GM18951 (cell line): ENCODE measurements around the gene CSRNP3.
"Not testable (repeated sequence)": the region's sequence is repeated elsewhere in the genome, so short reads cannot be mapped to it uniquely, and the experiment has no call there.

Source experiments
- POLR2A ChIP-seq: IDR thresholded peaks from 4 replicates; pipeline ENCODE4 v1.6.1; 2011; ENCODE audit warnings: mild to moderate bottlenecking; ENCODE audit not compliant: insufficient read length, insufficient read depth; ENCODE audit errors: extremely low read depth
- in situ Hi-C: fragments of 300-500 bp; cut with MboI; formaldehyde crosslinking; loops from one replicate; pipeline ENCODE4 v1.12.0; 2022; ENCODE audit warnings: low sequenced_read_pairs, mixed read lengths, inconsistent platforms; ENCODE audit not compliant: unreplicated experiment

Gene CSRNP3

DNA sequence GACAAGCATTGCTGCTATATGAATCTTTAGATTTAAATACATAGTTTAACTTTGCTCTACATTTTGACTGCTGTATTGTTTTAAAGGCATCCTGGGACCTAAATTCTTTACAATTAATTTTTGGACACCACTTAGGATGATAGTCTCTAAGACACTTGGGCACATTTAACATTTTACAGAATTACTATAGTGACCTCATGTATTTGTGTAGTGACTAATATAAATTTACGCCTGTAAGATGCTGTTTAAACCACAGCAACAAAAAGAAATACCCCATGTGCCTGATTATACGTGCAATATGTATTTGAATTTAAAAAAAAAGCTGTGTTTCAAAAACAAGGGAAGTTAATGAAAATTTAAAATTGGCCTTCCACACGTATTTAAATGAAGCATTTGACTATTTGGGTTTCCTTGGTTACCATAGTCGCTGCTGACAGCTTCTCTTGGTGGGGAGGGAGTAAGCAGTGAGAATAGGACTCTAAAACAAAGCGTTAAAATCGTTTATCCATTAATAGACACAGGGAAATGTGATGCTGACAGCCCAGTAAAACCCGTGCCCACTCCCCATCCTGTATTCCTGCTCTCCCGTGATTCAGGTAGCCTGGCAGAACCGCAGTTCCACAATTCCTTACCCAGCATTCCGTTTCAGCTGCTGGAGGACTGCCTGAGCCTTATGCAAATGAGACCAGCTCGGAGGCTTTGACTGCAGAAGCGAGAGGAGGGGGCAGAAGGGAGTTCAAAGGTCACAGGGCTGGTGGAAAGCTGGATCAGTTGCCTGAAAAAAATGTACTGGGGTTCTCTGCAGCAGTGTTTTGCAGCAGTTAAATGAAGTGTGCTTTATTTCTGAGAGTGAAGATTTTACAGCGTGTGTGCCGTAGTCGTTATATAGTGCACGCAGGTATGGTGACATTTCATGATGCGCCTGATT is 104.3 kb downstream of the CSRNP3 start:
- in situ Hi-C loops = no loop called here

GRCh38 chr2:165575044-165575615 is 105.6 kb downstream of the CSRNP3 start:
- TF ChIP-seq POLR2A = no peak
- in situ Hi-C loops = no loop called here

More for the DNA sequence above, 104.3 kb downstream of the CSRNP3 start:
- no peak for TF ChIP-seq POLR2A

DNA sequence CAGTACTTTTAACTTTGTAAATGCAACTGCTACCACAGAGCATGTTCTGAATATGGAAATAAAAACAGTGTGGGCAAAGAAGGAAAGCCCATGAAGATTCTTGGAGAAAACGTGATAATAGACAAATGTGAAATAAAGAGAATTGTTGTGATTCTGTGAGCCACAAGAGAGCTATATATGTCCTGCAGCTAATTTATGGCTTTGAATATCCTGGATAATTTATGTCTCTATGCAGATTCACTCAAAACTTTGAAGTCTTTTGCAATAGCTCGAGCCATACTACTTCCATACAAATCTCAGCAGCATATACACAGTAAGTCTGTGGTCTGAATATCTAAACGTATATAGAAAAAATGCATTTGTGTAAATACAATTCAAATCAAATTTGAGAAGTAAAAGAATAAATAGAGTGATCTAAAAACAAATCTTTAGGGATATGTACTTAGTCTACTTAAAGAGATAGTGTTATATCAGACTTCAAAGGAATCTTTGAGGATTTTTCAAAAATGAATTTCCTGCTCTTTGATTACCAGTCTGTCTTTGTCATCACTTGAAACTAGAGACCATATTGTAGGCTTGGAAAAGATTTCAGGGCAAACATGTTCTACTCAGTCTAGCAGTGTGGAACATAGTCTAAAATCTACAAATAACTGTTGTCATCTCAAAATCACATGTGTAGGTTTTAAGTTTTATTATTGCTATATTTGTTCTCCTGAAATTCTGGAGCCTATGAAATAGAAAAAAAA is 107.1 kb downstream of the CSRNP3 start:
- TF ChIP-seq POLR2A = no peak
- in situ Hi-C loops = no loop called here

DNA sequence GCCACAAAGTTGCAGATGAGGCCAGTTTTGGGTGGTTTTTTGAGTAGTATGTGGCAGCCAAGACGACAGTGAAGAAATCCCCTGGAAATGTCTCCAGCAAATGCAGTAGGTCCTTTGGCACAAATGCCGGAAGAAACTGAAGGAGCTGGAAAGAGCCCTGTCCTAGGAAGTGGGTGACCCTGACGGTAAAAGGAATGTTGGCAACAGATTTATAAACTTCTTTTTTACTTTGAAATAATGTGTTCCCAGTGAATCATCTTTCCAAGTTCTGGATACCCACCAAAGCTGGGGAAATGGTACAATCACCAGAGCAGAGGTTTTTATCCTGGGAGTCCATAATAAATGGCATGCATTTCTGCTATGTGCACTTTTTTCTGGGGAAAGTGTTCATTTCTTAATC is 112.9 kb downstream of the CSRNP3 start:
- TF ChIP-seq POLR2A = no peak
- in situ Hi-C loops = no loop called here

- in situ Hi-C loops = no loop called here
- no peak for TF ChIP-seq POLR2A
These were observed 113.5 kb downstream of the CSRNP3 start for GRCh38 chr2:165582863-165583506.

DNA sequence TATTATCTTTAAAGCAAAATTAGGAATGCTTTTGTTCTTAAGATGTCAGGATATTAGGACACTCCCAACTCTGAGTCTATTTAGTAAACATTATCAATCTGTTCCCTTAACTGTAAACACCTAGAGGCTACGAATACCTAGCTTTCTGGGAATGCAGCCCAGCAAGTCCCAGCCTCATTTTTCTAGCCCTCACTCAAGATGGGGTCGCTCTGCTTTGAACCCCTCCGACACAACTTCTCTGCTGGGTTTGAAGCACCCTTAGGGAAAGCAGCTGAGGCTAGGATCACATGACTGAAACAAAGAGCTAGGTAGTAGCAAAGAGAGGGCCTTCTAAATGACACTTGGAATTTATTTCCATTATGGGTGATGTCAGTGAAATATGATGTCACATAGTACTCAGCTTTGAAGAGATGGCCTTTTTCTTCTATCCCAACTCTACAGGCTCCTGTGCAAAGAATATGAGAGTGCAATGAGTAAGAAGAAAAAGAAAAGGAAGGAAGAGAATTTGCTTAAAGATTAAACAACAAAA is 114.7 kb downstream of the CSRNP3 start:
- in situ Hi-C loops = no loop called here
- no peak for TF ChIP-seq POLR2A

DNA sequence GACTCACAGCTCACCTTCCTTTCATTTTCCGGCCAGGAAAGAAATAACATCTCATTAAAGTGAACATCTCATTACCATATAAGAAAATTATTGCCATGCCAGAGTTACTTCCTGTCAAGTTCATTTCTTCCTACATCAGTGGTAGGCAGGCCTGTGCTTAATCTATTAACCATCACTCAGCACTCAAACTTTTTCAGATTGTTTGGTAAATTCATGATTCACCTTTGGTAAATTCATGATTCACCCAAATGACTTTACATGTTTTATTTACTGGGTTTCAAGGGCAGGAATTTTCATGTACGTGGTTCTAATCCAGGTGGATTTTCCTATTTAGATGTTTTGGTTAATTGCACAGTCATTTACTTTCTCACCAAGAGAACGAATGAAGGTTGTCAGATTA is 116.5 kb downstream of the CSRNP3 start:
- TF ChIP-seq POLR2A = no peak
- in situ Hi-C loops = no loop called here

DNA sequence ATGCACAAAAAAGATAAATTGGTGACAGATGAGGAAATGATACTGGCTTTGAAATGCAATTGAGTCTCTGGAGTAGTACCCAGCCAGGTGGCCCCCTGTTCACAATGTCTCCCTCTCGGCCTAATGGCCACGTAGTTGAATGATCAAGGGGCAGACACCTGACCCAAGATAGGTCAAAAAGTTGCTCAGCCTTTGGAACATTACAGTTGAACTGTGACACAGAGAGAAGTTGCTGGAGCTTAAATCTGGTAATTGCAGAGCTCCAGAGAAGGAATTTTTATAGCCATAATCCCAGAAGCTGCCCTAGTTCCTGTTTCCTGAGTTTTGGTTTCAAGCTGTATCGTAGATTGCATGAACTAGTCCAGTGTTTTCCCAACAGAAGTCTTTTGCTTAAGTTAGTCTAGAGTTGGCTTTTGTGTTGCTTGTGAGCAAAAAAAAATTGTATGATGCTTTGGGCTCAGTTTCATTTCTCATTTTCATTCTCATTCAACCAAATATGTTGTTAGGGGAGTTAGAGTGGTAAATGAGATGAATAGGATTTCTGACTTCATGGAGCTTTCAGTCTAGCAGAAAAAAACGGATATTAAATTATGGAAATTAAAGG is 117.9 kb downstream of the CSRNP3 start:
- in situ Hi-C loops = no loop called here
- no peak for TF ChIP-seq POLR2A

DNA sequence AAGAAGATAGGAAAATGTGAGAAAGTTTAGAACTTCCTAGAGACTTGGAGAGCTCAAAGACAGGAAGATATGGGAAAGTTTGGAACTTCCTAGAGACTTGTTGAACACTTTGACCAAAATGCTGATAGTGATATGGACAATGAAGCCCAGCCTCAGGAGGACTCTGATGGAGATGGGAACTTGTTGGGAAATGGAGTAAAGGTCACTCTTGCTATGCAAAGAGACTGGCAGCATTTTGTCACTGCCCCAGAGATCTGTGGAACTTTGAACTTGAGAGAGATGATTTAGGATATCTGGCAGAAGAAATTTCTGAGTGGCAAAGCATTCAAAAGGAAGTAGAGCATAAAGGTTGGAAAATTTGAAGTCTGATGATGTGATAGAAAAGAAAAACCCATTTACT is 121.5 kb downstream of the CSRNP3 start:
- in situ Hi-C loops = not testable (repeated sequence)

DNA sequence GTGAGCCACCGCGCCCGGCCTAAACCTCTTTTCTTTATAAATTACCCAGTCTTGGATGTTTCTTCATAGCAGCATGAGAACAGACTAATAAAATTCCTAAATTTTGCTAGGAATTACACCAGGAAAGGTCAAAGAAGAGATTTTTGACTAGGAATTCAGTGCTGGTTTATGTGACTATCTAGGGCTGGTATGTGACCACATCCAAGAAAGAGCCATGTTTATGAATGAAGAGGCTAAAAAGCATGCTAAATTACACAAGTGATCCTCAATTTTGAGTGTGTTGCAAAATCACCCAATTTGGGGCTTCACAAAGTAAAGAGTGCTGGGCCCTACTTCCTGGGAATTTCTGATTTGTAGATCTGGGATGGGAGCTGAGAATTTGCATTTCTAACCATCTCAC is 123.6 kb downstream of the CSRNP3 start:
- TF ChIP-seq POLR2A = no peak
- in situ Hi-C loops = no loop called here

GRCh38 chr2:165594231-165594934 is 124.9 kb downstream of the CSRNP3 start:
- in situ Hi-C loops = no loop called here
- no peak for TF ChIP-seq POLR2A

GRCh38 chr2:165594935-165595255 is 125.4 kb downstream of the CSRNP3 start:
- no peak for TF ChIP-seq POLR2A
- in situ Hi-C loops = no loop called here
